DOHH2 (cell line): ENCODE results near the gene GTF2I.

Experiments
- H3F3A ChIP-seq: fragments of 200-600 bp; sonication (generic), shearing (Covaris generic); 2 replicates; pipeline ENCODE4 v1.6.0; 2016; ENCODE audit warnings: antibody characterized with exemption, mild to moderate bottlenecking; ENCODE audit not compliant: control insufficient read depth, insufficient read depth
- H3K27ac ChIP-seq: fragments of 200-600 bp; sonication (generic); 2 replicates; pipeline ENCODE4 v1.5.1; 2014; ENCODE audit warnings: low read depth, mild to moderate bottlenecking, low read length, moderate library complexity
- H3K27me3 ChIP-seq: fragments of 200-600 bp; sonication (generic); 2 replicates; pipeline ENCODE4 v1.6.1; 2014; ENCODE audit warnings: mild to moderate bottlenecking, low read length, mixed read lengths; ENCODE audit not compliant: control insufficient read depth
- H3K36me3 ChIP-seq: fragments of 200-600 bp; sonication (generic); 2 replicates; pipeline ENCODE4 v1.6.1; 2014; ENCODE audit warnings: mild to moderate bottlenecking, low read length, moderate library complexity, mixed read lengths; ENCODE audit not compliant: control insufficient read depth
- H3K4me1 ChIP-seq: fragments of 200-600 bp; sonication (generic); 2 replicates; pipeline ENCODE4 v1.6.1; 2014; ENCODE audit warnings: mild to moderate bottlenecking, low read length, mixed read lengths; ENCODE audit not compliant: control insufficient read depth
- H3K4me2 ChIP-seq: fragments of 200-600 bp; sonication (generic); 2 replicates; pipeline ENCODE4 v1.6.0; 2014; ENCODE audit warnings: mild to moderate bottlenecking, low read length, moderate library complexity
- H3K4me3 ChIP-seq: fragments of 200-600 bp; sonication (generic); 2 replicates; pipeline ENCODE4 v1.5.1; 2014; ENCODE audit warnings: mild to moderate bottlenecking, low read length, mixed read lengths
- H3K79me2 ChIP-seq: fragments of 200-600 bp; sonication (generic); 2 replicates; pipeline ENCODE4 v1.6.1; 2014; ENCODE audit warnings: mild to moderate bottlenecking, low read length, mixed read lengths; ENCODE audit not compliant: control insufficient read depth
- H3K9me2 ChIP-seq: fragments of 200-600 bp; sonication (generic); replicated peaks from 2 replicates; pipeline ENCODE4 v1.6.1; 2014; ENCODE audit warnings: mild to moderate bottlenecking, low read length, mixed read lengths; ENCODE audit not compliant: control insufficient read depth
- H3K9me3 ChIP-seq: fragments of 200-600 bp; sonication (generic); 2 replicates; pipeline ENCODE4 v1.6.1; 2014; ENCODE audit warnings: antibody characterized with exemption, low read length, mixed read lengths; ENCODE audit not compliant: control insufficient read depth, insufficient read depth
- H4K20me1 ChIP-seq: fragments of 200-600 bp; sonication (generic); 2 replicates; pipeline ENCODE4 v1.6.0; 2014; ENCODE audit warnings: low read depth, mild to moderate bottlenecking, antibody characterized with exemption, low read length, moderate library complexity; ENCODE audit not compliant: control insufficient read depth, insufficient read depth
- CTCF ChIP-seq: fragments of 200-600 bp; sonication (generic); IDR thresholded peaks from one replicate; pipeline ENCODE4 v1.5.1; 2014; ENCODE audit warnings: antibody characterized with exemption, mild to moderate bottlenecking, low read depth, low read length; ENCODE audit not compliant: poor library complexity, severe bottlenecking
- EZH2phosphoT487 ChIP-seq: fragments of 200-600 bp; sonication (generic); IDR thresholded peaks from 2 replicates; pipeline ENCODE4 v1.6.1; 2017; ENCODE audit warnings: borderline replicate concordance, mild to moderate bottlenecking, antibody characterized with exemption, low read length, moderate library complexity, mixed read lengths

Gene GTF2I

GRCh38 chr7:74623135-74623534 lies 34.4 kb upstream of the GTF2I start:
- TF ChIP-seq EZH2phosphoT487 (no peak), CTCF (no peak)
- H3K4me1 ChIP-seq: peaks cover 14% of the 10 kb centered on the region

GRCh38 chr7:74625446-74625845 lies 32.1 kb upstream of the GTF2I start:
- H3K9me3 ChIP-seq: no peaks in the 10 kb centered on the region
- no peaks in the 10 kb centered on the region for H3K9me2 ChIP-seq
- no peaks in the 10 kb centered on the region for H4K20me1 ChIP-seq
- TF ChIP-seq CTCF (peak; percentile 15), EZH2phosphoT487 (no peak)
- H3K27me3 ChIP-seq: no peaks in the 10 kb centered on the region
- H3K79me2 ChIP-seq: no peaks in the 10 kb centered on the region
- H3F3A ChIP-seq: no peaks in the 10 kb centered on the region; the same call in 1 of the 2 replicates
- no peak overlapping the region for H3K4me2 ChIP-seq
- no peaks in the 10 kb centered on the region for H3K36me3 ChIP-seq
- H3K4me3 ChIP-seq: no peak overlapping the region
- peaks cover 10% of the 10 kb centered on the region for H3K4me1 ChIP-seq
- H3K27ac ChIP-seq: no peak overlapping the region

More at GRCh38 chr7:74623135-74623534, 34.4 kb upstream of the GTF2I start:
- Histone ChIP-seq H3F3A (peaks cover 5% of the 10 kb centered on the region), H3K27ac (no peak overlapping the region), H3K36me3 (no peaks in the 10 kb centered on the region), H3K27me3 (no peaks in the 10 kb centered on the region), H4K20me1 (no peaks in the 10 kb centered on the region), H3K9me2 (no peaks in the 10 kb centered on the region), H3K79me2 (no peaks in the 10 kb centered on the region), H3K9me3 (no peaks in the 10 kb centered on the region), H3K4me2 (no peak overlapping the region), H3K4me3 (no peak overlapping the region)

GRCh38 chr7:74627661-74628411 lies 29.7 kb upstream of the GTF2I start:
- Histone ChIP-seq H3K9me3 (no peaks in the 10 kb centered on the region), H3K27me3 (no peaks in the 10 kb centered on the region), H3K4me3 (no peak overlapping the region), H3K36me3 (no peaks in the 10 kb centered on the region), H3K79me2 (no peaks in the 10 kb centered on the region), H4K20me1 (no peaks in the 10 kb centered on the region), H3F3A (no peaks in the 10 kb centered on the region; the same call in 1 of the 2 replicates), H3K4me2 (no peak overlapping the region), H3K4me1 (peaks cover 10% of the 10 kb centered on the region), H3K27ac (no peak overlapping the region), H3K9me2 (no peaks in the 10 kb centered on the region)
- TF ChIP-seq EZH2phosphoT487 (no peak), CTCF (no peak)
